Heart left ventricle (tissue), 16 donors: ENCODE results near the gene USP40. TPM values are rescaled to one million over a fixed set of nuclear protein-coding genes. Genes with fewer than 3 reads are reported as not detected.

Source experiments
- ATAC-seq, 4 donors: fragments of 200-7000 bp; cut with Tn5 transposase; one replicate each; pipeline ENCODE4 v1.9.1; 2020 to 2022; ENCODE audit warnings: moderate library complexity in 4 of 4, mild to moderate bottlenecking in 3 of 4, moderate number of reproducible peaks in 1 of 4
- DNase-seq, 5 donors: peaks; one replicate each; pipeline ENCODE4 v3.0.0-alpha.2; 2020
- H3K27ac ChIP-seq, 12 donors: fragments of 200-600 bp; sonication (generic) in 4 of 12; one replicate each; pipeline versions ENCODE4 v1.5.0 to v1.8.0; 2016 to 2022; ENCODE audit warnings: mild to moderate bottlenecking in 2 of 12
- H3K27me3 ChIP-seq, 9 donors: fragments of 200-600 bp; sonication (generic) in 2 of 9; one replicate each; pipeline versions ENCODE4 v1.5.1 to v1.8.0; 2016 to 2022; ENCODE audit warnings: mild to moderate bottlenecking in 3 of 9
- H3K36me3 ChIP-seq, 9 donors: fragments of 200-600 bp; sonication (generic) in 2 of 9; one replicate each; pipeline versions ENCODE4 v1.5.0 to v1.8.0; 2018 to 2022; ENCODE audit warnings: mild to moderate bottlenecking in 2 of 9
- H3K4me1 ChIP-seq, 12 donors: fragments of 200-600 bp; sonication (generic) in 4 of 12; one replicate each; pipeline versions ENCODE4 v1.5.0 to v1.8.0; 2016 to 2022; ENCODE audit warnings: mild to moderate bottlenecking in 3 of 12
- H3K4me3 ChIP-seq, 12 donors: fragments of 200-600 bp; sonication (generic) in 4 of 12; one replicate each; pipeline versions ENCODE4 v1.5.0 to v1.8.0; 2017 to 2022; ENCODE audit warnings: mild to moderate bottlenecking in 9 of 12, moderate library complexity in 4 of 12
- H3K9me3 ChIP-seq, 12 donors: fragments of 200-600 bp; sonication (generic) in 4 of 12; one replicate each; pipeline versions ENCODE4 v1.5.0 to v1.8.0; 2016 to 2022; ENCODE audit warnings: mild to moderate bottlenecking in 1 of 12
- POLR2A ChIP-seq, 2 donors: fragments of 450-650 bp; IDR thresholded peaks; one replicate each; pipeline ENCODE4 v1.6.1; 2017; ENCODE audit warnings: antibody characterized with exemption in 2 of 2, mild to moderate bottlenecking in 2 of 2, moderate library complexity in 2 of 2
- WGBS, 4 donors: extraction: QIAGEN DNeasy Blood & Tissue Kit in 2 of 4; methylation state at CpG; one replicate each; pipeline versions ENCODE4 v1.1.5 to v1.1.7; 2013 to 2018; 5-methylcytosine and 5-hydroxymethylcytosine counted together
- intact Hi-C, 10 donors: fragments of 100-400 bp; cut with DNase I; formaldehyde crosslinking; loops; one replicate each; pipeline versions ENCODE4 v1.11.1 to v1.14.2; 2022
- polyA plus RNA-seq, 2 donors: library from polyadenylated mRNA; stranded (reverse); fragments of 200-250 nt; gene quantifications; one replicate each; pipeline ENCODE4 v1.2.3, GENCODE V29; 2013
- total RNA-seq, 9 donors: library from RNA; depleted of rRNA in 2 of 9; stranded (reverse); fragments of >200 nt in 2 of 9; fragmentation: NEBNext Ultra II Directional in 3 of 9; extraction: Animal tissue kit (Norgen Biotek cat#: 25700) in 3 of 9; gene quantifications; one replicate each; pipeline versions ENCODE4 v1.1.0 to v1.2.4, GENCODE V29; 2016 to 2023
- TF ChIP-seq, protein P1 (sequence below), 12 donors: fragments of 200-600 bp; sonication (generic) in 4 of 12; IDR thresholded peaks; one replicate each; pipeline versions ENCODE4 v1.5.0 to v1.8.0; 2018 to 2022; ENCODE audit warnings: antibody characterized with exemption in 12 of 12, mild to moderate bottlenecking in 5 of 12
- donor health status: ischemic (EF 13 %, LVEDD 7.1; RV severe dilation, severe dysfunction).
- donor health status: healthy with polysubstance abuse.
- donor health status: DM: no; HTN: yes; CAD: no.
- donor health status: DM: no; HTN: no; CAD: no.
- donor health status: ischemic (EF 25% LVEDD 6.9; RV normal size, moderate dysfunction).
- donor health status: ischemic (EF 25% LVEDD 5.7; RV mildly dilated, moderate dysfunction).
- donor health status: healthy.
- donor health status: DM: yes; HTN: yes; CAD: no.
- donor health status: ischemic (EF 35%, LVEDD 5.7; RV mildly dilated, moderate dysfunction).
- donor health status: nonischemic (EF 11% LVEDD 7.7; RV severe dilation, severe dysfunction).
- donor health status: DM: yes; HTN: yes; CAD: no.
- donor health status: PGD.
- donor health status: ischemic (EF 29% LVEDD 5.4; RV normal size, mild dysfunction).
- donor health status: nonischemic (EF 23%, LVEDD 6.1; RV moderate dilation, normal function).

Gene USP40
- total and polyA plus RNA-seq, 11 donors = 11.1 to 21.8 (median 18.2) TPM

DNA sequence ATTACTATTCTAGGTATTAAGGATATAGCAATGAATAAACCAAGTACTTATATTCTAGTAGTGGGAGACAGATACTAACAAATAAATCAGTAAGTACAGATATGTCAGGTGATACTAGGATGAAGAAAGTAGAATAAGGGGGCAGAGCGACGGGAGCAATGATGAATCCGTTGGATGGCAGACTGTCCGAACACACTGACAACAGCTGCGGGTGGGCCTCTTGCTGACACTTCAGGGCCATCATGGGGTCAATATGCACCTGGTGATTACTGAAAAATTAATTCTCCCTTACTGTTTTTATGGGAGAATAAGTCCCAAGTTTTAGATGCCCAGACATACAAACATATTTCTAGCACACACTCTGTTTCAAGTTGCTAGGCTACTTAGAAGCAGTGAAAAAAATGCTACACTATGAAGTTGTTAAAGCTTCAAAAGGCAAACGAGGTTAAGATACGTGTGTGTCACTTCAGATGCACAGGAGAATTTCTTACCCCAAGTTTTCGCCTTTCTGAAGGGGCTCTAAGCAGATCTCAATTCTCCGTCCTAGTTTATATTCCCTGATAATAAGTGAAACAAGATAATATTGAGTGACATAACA is 78.7 kb downstream of the USP40 start:
- peaks cover 0 to 16% (median 9%) of the 10 kb centered on the region in 12 donors for H3K4me1 ChIP-seq
- ATAC-seq = no peak
- WGBS, 4 donors = 82 to 93% (median 92%) methylated on average over 9 of the region's 9 CpGs

DNA sequence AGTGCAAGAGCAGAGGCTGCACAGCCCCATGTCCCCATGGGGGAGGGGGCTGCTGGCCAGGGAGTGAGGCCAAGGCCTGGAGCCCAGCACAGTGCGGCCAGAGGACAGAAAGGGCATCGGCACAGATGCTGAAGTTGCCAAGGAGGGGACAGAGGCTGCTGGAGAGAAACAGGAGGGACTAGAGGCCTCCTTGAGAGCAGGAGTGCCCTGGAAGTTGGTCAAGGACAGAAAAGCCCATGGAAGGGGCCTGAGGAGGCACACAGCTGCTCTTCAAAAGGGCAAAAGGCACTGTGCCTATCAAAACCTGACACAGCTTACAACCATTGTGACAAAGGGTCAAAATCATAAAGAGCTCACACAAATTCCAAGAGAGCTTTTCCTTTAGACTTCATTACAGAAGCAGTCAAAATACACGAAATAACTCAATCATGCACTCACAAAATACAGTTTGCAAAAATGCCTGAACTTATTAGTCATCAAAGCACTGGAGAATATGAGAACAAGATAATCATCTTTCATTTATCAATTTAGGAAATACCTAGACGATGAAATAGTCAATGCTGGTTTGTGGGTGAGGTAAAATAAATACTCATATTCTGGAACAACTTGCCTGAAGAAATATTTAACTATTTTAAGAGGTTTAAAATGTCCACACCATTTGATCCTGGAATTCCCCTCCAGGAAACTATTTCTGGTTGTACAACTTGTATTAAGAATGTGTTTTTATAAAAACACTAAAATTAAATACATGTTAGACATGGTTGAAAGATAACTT is 79.6 kb downstream of the USP40 start:
- Histone ChIP-seq H3K36me3 (peaks cover 0 to 94% (median 81%) of the 10 kb centered on the region in 9 donors), H3K27me3 (no peaks in the 10 kb centered on the region), H3K9me3 (no peaks in the 10 kb centered on the region), H3K4me3 (no peak overlapping the region), H3K4me1 (peaks cover 0 to 16% (median 9%) of the 10 kb centered on the region in 12 donors), H3K27ac (peak overlapping the region in 5 of 12 donors; percentile 10 to 69 (median 44))
- 38 to 65% (median 47%) methylated on average over 4 of the region's 4 CpGs for WGBS, 4 donors
- no peak for TF ChIP-seq POLR2A (IDR thresholded peaks at IDR 0.05)
- TF ChIP-seq, protein P1, sequence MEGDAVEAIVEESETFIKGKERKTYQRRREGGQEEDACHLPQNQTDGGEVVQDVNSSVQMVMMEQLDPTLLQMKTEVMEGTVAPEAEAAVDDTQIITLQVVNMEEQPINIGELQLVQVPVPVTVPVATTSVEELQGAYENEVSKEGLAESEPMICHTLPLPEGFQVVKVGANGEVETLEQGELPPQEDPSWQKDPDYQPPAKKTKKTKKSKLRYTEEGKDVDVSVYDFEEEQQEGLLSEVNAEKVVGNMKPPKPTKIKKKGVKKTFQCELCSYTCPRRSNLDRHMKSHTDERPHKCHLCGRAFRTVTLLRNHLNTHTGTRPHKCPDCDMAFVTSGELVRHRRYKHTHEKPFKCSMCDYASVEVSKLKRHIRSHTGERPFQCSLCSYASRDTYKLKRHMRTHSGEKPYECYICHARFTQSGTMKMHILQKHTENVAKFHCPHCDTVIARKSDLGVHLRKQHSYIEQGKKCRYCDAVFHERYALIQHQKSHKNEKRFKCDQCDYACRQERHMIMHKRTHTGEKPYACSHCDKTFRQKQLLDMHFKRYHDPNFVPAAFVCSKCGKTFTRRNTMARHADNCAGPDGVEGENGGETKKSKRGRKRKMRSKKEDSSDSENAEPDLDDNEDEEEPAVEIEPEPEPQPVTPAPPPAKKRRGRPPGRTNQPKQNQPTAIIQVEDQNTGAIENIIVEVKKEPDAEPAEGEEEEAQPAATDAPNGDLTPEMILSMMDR (IDR thresholded peaks at IDR 0.05) = no peak
- ATAC-seq (peak; percentile 34 to 77 (median 56)), DNase-seq (peak in 1 of 5 donors; percentile 34)
- intact Hi-C loops = no loop called here

More for the DNA sequence above, 78.7 kb downstream of the USP40 start:
- Histone ChIP-seq H3K9me3 (no peaks in the 10 kb centered on the region), H3K36me3 (peaks cover 0 to 94% (median 82%) of the 10 kb centered on the region in 9 donors), H3K4me3 (no peak overlapping the region), H3K27ac (peak overlapping the region in 1 of 12 donors; percentile 7), H3K27me3 (no peaks in the 10 kb centered on the region)
- DNase-seq = no peak
- TF ChIP-seq, protein P1 (IDR thresholded peaks at IDR 0.05) = no peak
- TF ChIP-seq POLR2A (IDR thresholded peaks at IDR 0.05) = no peak
- intact Hi-C loops = no loop called here

DNA sequence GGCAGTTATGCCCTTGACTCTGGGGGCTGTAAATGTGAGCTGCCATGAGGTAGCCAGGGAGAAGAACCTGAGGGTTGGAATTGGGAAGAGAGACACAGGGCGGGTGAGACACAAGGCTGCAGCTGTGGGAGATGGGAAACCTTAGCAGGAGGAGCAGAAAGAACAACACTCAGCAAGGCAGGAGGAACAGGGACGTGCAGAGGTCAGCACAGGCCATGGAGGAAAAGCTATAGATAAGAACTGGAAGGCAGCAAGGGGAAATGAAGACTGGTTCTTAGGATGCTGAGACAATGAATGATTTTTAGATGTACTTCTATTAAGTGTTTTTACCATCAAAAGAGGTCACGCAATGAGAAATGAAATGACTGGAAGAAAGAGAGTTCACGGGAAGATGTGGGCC is 80.2 kb downstream of the USP40 start:
- Histone ChIP-seq H3K4me3 (no peak overlapping the region), H3K36me3 (peaks cover 0 to 92% (median 82%) of the 10 kb centered on the region in 9 donors), H3K9me3 (no peaks in the 10 kb centered on the region), H3K27ac (peak overlapping the region in 5 of 12 donors; percentile 10 to 69 (median 44)), H3K27me3 (no peaks in the 10 kb centered on the region), H3K4me1 (peaks cover 0 to 19% (median 9%) of the 10 kb centered on the region in 12 donors)
- intact Hi-C loops = no loop called here
- TF ChIP-seq, protein P1 (IDR thresholded peaks at IDR 0.05) = no peak
- no peak for TF ChIP-seq POLR2A (IDR thresholded peaks at IDR 0.05)
- ATAC-seq (no peak), DNase-seq (no peak)
- WGBS, 4 donors = 81 to 90% (median 84%) methylated on average over 4 of the region's 4 CpGs

DNA sequence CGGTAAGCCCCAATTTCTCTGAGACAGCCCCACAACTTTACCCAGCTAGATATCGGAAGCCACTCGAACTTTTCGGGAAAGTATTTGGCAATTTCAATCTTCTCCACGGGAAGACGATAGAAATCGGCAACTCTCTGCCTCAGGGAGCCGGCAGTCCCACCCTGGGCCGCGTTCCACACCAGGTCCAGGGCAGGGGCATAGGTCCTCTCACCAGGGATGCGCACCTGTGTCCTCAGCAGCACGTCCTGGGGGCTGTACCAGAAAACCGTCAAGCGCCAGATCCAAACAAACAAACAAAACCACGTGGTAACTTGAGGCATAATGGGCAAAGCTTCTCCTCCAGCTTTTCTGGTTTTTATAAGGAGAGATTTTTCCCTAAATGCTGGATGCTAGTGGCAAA is 80.9 kb downstream of the USP40 start:
- Histone ChIP-seq H3K9me3 (no peaks in the 10 kb centered on the region), H3K27ac (no peak overlapping the region), H3K4me3 (no peak overlapping the region), H3K27me3 (no peaks in the 10 kb centered on the region), H3K4me1 (peaks cover 0 to 19% (median 9%) of the 10 kb centered on the region in 12 donors), H3K36me3 (peaks cover 0 to 90% (median 81%) of the 10 kb centered on the region in 9 donors)
- DNase-seq (no peak), ATAC-seq (no peak)
- 92 to 96% (median 94%) methylated on average over 15 of the region's 15 CpGs for WGBS, 4 donors
- TF ChIP-seq POLR2A (IDR thresholded peaks at IDR 0.05) = no peak
- TF ChIP-seq, protein P1 (IDR thresholded peaks at IDR 0.05) = no peak
- intact Hi-C loops = no loop called here
